IPS-NIHi7 (cell line): ENCODE data around the gene SDF2L1.
A peak's percentile ranks its signal among the peaks of the same experiment; 100 is the strongest.

Source experiments
- DNase-seq: peaks from one replicate; pipeline ENCODE4 v3.0.0; 2012; ENCODE audit warnings: mixed read lengths; ENCODE audit errors: extremely low spot score

Gene SDF2L1

GRCh38 chr22:21622011-21622918 is 19.8 kb upstream of the SDF2L1 start:
- DNase-seq: no peak

GRCh38 chr22:21622919-21623647 is 19.0 kb upstream of the SDF2L1 start:
- no peak for DNase-seq

- no peak for DNase-seq
Observed at GRCh38 chr22:21623648-21623970, 18.5 kb upstream of the SDF2L1 start.

GRCh38 chr22:21624120-21624879 is 17.8 kb upstream of the SDF2L1 start:
- peak; percentile 59 for DNase-seq

GRCh38 chr22:21624880-21625791 is 17.0 kb upstream of the SDF2L1 start:
- no peak for DNase-seq

- no peak for DNase-seq
Observed at GRCh38 chr22:21626073-21626734, 15.9 kb upstream of the SDF2L1 start.

GRCh38 chr22:21626735-21627469 is 15.2 kb upstream of the SDF2L1 start:
- DNase-seq: no peak

GRCh38 chr22:21628386-21629254 is 13.5 kb upstream of the SDF2L1 start:
- no peak for DNase-seq

GRCh38 chr22:21629255-21630149 is 12.6 kb upstream of the SDF2L1 start, which contains the start of gene YDJC:
TSS of gene YDJC (minus strand) at chr22:21630022. CDS start at chr22:21630014, 8 bp downstream.
- peak; percentile 95 for DNase-seq

- no peak for DNase-seq
Observed at GRCh38 chr22:21631025-21631424, 11.1 kb upstream of the SDF2L1 start.

GRCh38 chr22:21632237-21632895 is 9.7 kb upstream of the SDF2L1 start, which contains the start of gene CCDC116:
TSS of gene CCDC116 (plus strand) at chr22:21632760. CDS start at chr22:21633182, 422 bp downstream.
- peak; percentile 41 for DNase-seq

GRCh38 chr22:21632931-21633330 is 9.2 kb upstream of the SDF2L1 start:
- DNase-seq: no peak

GRCh38 chr22:21633481-21633880 is 8.6 kb upstream of the SDF2L1 start:
- DNase-seq: no peak

- no peak for DNase-seq
Observed at GRCh38 chr22:21634081-21634480, 8.0 kb upstream of the SDF2L1 start.

GRCh38 chr22:21634844-21635243 is 7.3 kb upstream of the SDF2L1 start:
- DNase-seq: no peak

GRCh38 chr22:21635771-21636510 is 6.2 kb upstream of the SDF2L1 start:
- DNase-seq: no peak
